Small intestine (tissue), 7 donors: ENCODE measurements around the gene LYRM4. TPM values are rescaled to one million over a fixed set of nuclear protein-coding genes. Genes with fewer than 3 reads are reported as not detected.

Experiments used
- DNase-seq, 2 donors: peaks; one replicate each; pipeline versions ENCODE4 v3.0.0 to v3.0.0-alpha.2; 2013
- FAIRE-seq: peaks from 2 replicates; lab custom pipeline; 2012; peaks lifted over from hg19 to GRCh38; lab: Jason Lieb, UNC
- H3K27ac ChIP-seq, 3 donors: one replicate each; pipeline ENCODE4 v1.5.1; 2013; ENCODE audit warnings: low read length in 2 of 3, mild to moderate bottlenecking in 2 of 3, control low read depth in 1 of 3, inconsistent platforms in 1 of 3, low read depth in 1 of 3, moderate library complexity in 1 of 3
- H3K27me3 ChIP-seq, 3 donors: one replicate each; pipeline ENCODE4 v1.6.1; 2013; ENCODE audit warnings: low read length in 3 of 3, inconsistent platforms in 1 of 3; ENCODE audit not compliant: control insufficient read depth in 3 of 3, insufficient read depth in 3 of 3
- H3K36me3 ChIP-seq, 3 donors: one replicate each; pipeline ENCODE4 v1.6.1; 2013; ENCODE audit warnings: low read length in 3 of 3, inconsistent platforms in 1 of 3, low read depth in 1 of 3, mild to moderate bottlenecking in 1 of 3, moderate library complexity in 1 of 3; ENCODE audit not compliant: control insufficient read depth in 3 of 3, insufficient read depth in 2 of 3
- H3K4me1 ChIP-seq, 3 donors: one replicate each; pipeline ENCODE4 v1.6.1; 2013; ENCODE audit warnings: low read length in 2 of 3, inconsistent platforms in 1 of 3, low read depth in 1 of 3, mild to moderate bottlenecking in 1 of 3, moderate library complexity in 1 of 3; ENCODE audit not compliant: control insufficient read depth in 3 of 3, insufficient read depth in 2 of 3
- H3K4me3 ChIP-seq, 3 donors: one replicate each; pipeline ENCODE4 v1.5.1; 2013; ENCODE audit warnings: low read length in 3 of 3, control low read depth in 1 of 3, inconsistent platforms in 1 of 3, low read depth in 1 of 3, mild to moderate bottlenecking in 1 of 3, moderate library complexity in 1 of 3
- H3K9me3 ChIP-seq, 2 donors: one replicate each; pipeline ENCODE4 v1.6.1; 2013; ENCODE audit warnings: low read depth in 1 of 2, low read length in 1 of 2; ENCODE audit not compliant: control insufficient read depth in 2 of 2, insufficient read depth in 1 of 2
- WGBS, 3 donors: extraction: QIAGEN DNeasy Blood & Tissue Kit; methylation state at CpG; one replicate each; pipeline ENCODE4 v1.1.7; 2013; 5-methylcytosine and 5-hydroxymethylcytosine counted together
- polyA plus RNA-seq, 4 donors: library from polyadenylated mRNA; stranded (reverse) in 3 of 4; unstranded in 1 of 4; fragments of 200-250 nt in 3 of 4; fragments of 120-200 nt in 1 of 4; gene quantifications; one replicate each; pipeline versions ENCODE4 v1.2.1 to v1.2.3, GENCODE V29; 2013
- donor health status: healthy with polysubstance abuse.
- donor health status: control.
- donor health status: control.
- donor health status: Bipolar disorder and iron deficiency.
- donor health status: healthy.

The LYRM4 gene
- polyA plus RNA-seq, 4 donors: 6.5 to 20.5 (median 14.3) TPM

DNA sequence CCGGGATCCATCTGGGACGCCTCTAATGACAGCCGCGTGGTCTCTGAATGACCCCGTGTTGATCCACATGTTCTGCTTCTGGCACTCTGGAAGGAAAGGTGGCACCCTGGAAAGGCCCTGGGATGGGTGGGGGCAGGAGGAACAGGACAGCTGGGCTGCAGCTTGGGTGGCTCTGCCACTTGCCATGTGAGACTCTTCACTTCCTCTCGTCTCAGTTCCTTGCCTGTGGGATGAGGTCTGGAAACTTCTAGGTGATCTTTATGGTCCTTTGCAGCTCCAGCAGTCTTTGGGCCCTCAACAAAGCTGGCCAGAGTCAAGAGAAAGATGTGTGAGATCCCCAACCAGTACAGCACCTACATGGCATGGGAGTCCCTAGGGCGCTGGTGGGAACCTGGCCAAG, 149.1 kb downstream of the LYRM4 start:
- WGBS, 3 donors: 87 to 96% (median 92%) methylated on average over 7 of the region's 7 CpGs
- H3K36me3 ChIP-seq: peaks cover 0 to 20% (median 0%) of the 10 kb centered on the region in 3 donors
- H3K4me1 ChIP-seq: peaks cover 0 to 26% (median 4%) of the 10 kb centered on the region in 3 donors
- no peak overlapping the region for H3K27ac ChIP-seq
- no peak for FAIRE-seq
- H3K27me3 ChIP-seq: no peaks in the 10 kb centered on the region
- H3K9me3 ChIP-seq: no peaks in the 10 kb centered on the region
- H3K4me3 ChIP-seq: no peak overlapping the region
- no peak for DNase-seq

DNA sequence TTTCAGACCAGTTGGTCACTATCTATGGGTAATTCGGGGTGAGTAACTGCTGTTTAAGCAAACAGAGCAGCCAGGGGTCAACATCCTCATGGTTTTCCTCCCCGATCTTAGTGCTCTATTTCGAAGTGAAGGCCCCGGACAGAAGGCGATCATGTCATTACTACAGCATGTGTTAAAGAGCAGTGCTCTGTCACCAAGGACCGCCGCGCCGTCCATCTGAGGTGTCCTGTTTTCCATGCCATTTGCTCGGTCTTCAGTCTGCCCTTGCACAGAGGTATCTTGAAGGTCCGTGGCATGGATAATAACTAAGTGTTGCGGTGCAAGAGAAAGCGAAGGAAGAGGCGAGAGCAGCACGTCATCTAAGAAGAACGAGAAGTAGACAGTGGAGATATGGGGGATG, 150.5 kb downstream of the LYRM4 start:
- FAIRE-seq: no peak

GRCh38 chr6:5109436-5109835, 151.3 kb downstream of the LYRM4 start:
- DNase-seq (no peak), FAIRE-seq (no peak)
- Histone ChIP-seq H3K27ac (peak overlapping the region in 1 of 3 donors; percentile 62), H3K9me3 (no peaks in the 10 kb centered on the region), H3K27me3 (no peaks in the 10 kb centered on the region), H3K36me3 (peaks cover 0 to 23% (median 0%) of the 10 kb centered on the region in 3 donors), H3K4me3 (no peak overlapping the region), H3K4me1 (peaks cover 0 to 22% (median 4%) of the 10 kb centered on the region in 3 donors)
- 93 to 96% (median 95%) methylated on average over 10 of the region's 10 CpGs for WGBS, 3 donors

More for the DNA sequence above, 150.5 kb downstream of the LYRM4 start:
- 89 to 93% (median 91%) methylated on average over 16 of the region's 16 CpGs for WGBS, 3 donors
- no peak overlapping the region for H3K27ac ChIP-seq
- H3K27me3 ChIP-seq: no peaks in the 10 kb centered on the region
- H3K36me3 ChIP-seq: peaks cover 0 to 23% (median 0%) of the 10 kb centered on the region in 3 donors
- H3K9me3 ChIP-seq: no peaks in the 10 kb centered on the region
- no peak overlapping the region for H3K4me3 ChIP-seq
- H3K4me1 ChIP-seq: peaks cover 0 to 22% (median 4%) of the 10 kb centered on the region in 3 donors
- no peak for DNase-seq

DNA sequence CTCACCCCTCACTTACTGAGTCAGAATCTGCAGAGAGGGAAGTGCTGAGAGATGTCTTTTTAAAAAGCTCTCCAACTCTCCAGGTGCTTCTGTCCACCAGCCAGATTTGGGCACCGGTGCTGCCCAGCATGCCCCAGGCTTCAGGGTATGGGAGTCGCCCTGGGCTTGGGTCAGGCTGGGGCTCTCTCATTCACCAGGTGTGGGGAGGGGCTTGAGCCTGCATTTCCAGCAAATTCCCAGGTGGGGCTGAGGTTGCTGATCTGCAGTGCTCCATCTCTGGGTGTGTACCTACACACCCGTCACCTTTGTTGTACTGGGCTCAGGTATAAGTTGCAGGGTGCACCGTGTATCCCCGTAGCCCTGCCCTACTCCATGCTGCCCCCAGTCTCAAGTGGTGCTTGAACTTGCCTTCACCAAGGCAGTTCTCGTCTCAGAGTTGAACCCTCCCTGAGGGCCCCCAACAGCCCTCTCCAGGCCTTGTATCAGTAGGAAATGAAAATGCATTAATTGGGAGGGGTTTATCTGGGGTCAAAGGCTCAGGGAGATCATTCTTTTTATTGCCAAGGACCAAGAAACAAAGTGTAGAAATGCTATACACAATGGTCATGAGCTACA, 152.1 kb downstream of the LYRM4 start:
- 14 to 76% (median 44%) methylated on average over 6 of the region's 6 CpGs for WGBS, 3 donors
- DNase-seq: peak; percentile 53 to 57
- H3K4me3 ChIP-seq: no peak overlapping the region
- no peaks in the 10 kb centered on the region for H3K27me3 ChIP-seq
- peaks cover 0 to 22% (median 4%) of the 10 kb centered on the region in 3 donors for H3K4me1 ChIP-seq
- no peak for FAIRE-seq
- H3K27ac ChIP-seq: peak overlapping the region in 1 of 3 donors; percentile 62
- H3K9me3 ChIP-seq: no peaks in the 10 kb centered on the region
- H3K36me3 ChIP-seq: peaks cover 0 to 23% (median 0%) of the 10 kb centered on the region in 3 donors

- H3K27me3 ChIP-seq: no peaks in the 10 kb centered on the region
- DNase-seq (peak in 1 of 2 donors; percentile 24), FAIRE-seq (no peak)
- H3K4me1 ChIP-seq: peaks cover 0 to 22% (median 4%) of the 10 kb centered on the region in 3 donors
- no peaks in the 10 kb centered on the region for H3K9me3 ChIP-seq
- peaks cover 0 to 21% (median 0%) of the 10 kb centered on the region in 3 donors for H3K36me3 ChIP-seq
- 79 to 82% (median 80%) methylated on average over 9 of the region's 9 CpGs for WGBS, 3 donors
- H3K4me3 ChIP-seq: no peak overlapping the region
- peak overlapping the region in 1 of 3 donors; percentile 62 for H3K27ac ChIP-seq
These were observed 152.7 kb downstream of the LYRM4 start for GRCh38 chr6:5108068-5108467.

- 90 to 91% (median 90%) methylated on average over 10 of the region's 10 CpGs for WGBS, 3 donors
- DNase-seq: peak in 1 of 2 donors; percentile 63
- FAIRE-seq: no peak
These were observed 153.4 kb downstream of the LYRM4 start for GRCh38 chr6:5107341-5107740.

DNA sequence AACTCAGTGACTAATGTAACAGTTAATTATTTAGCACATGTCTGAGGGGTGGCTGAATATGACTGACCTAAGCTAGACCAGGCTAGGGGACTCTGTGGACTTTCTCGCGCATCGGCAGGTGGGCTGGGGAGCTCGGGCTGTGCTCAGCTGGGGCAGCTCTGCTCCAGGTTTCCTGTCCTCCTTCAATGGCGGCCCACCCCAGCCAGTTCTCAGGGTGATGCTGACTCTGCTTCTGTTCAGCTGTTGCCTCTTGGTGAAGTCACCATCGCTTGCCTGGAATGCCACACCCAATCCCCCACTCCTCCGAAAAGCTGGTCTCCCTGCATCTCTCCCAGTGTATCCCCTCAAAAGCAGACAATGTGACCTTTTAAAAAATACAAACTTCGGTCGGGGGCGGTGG, 155.6 kb downstream of the LYRM4 start:
- H3K9me3 ChIP-seq: no peaks in the 10 kb centered on the region
- H3K4me3 ChIP-seq: no peak overlapping the region
- peaks cover 0 to 22% (median 4%) of the 10 kb centered on the region in 3 donors for H3K4me1 ChIP-seq
- H3K27ac ChIP-seq: no peak overlapping the region
- no peak for DNase-seq
- no peak for FAIRE-seq
- H3K36me3 ChIP-seq: peaks cover 0 to 3% (median 0%) of the 10 kb centered on the region in 3 donors
- WGBS, 3 donors: 94 to 97% (median 96%) methylated on average over 10 of the region's 10 CpGs
- H3K27me3 ChIP-seq: no peaks in the 10 kb centered on the region

More at GRCh38 chr6:5107341-5107740, 153.4 kb downstream of the LYRM4 start:
- Histone ChIP-seq H3K4me3 (no peak overlapping the region), H3K9me3 (no peaks in the 10 kb centered on the region), H3K27ac (no peak overlapping the region), H3K4me1 (peaks cover 0 to 22% (median 4%) of the 10 kb centered on the region in 3 donors), H3K36me3 (peaks cover 0 to 16% (median 0%) of the 10 kb centered on the region in 3 donors), H3K27me3 (no peaks in the 10 kb centered on the region)

- no peak for FAIRE-seq
- H3K27me3 ChIP-seq: no peaks in the 10 kb centered on the region
- DNase-seq: no peak
- H3K36me3 ChIP-seq: peaks cover 0 to 3% (median 0%) of the 10 kb centered on the region in 3 donors
- H3K4me3 ChIP-seq: no peak overlapping the region
- H3K27ac ChIP-seq: no peak overlapping the region
- H3K9me3 ChIP-seq: no peaks in the 10 kb centered on the region
- 89 to 90% (median 90%) methylated on average over 6 of the region's 6 CpGs for WGBS, 3 donors
- peaks cover 0 to 22% (median 4%) of the 10 kb centered on the region in 3 donors for H3K4me1 ChIP-seq
These were observed 156.1 kb downstream of the LYRM4 start for GRCh38 chr6:5104667-5105066.
